Tibial nerve (tissue), 4 donors: ENCODE data around the gene ASB16. TPM values are rescaled to one million over a fixed set of nuclear protein-coding genes. Genes with fewer than 3 reads are reported as not detected.

Source experiments
- DNase-seq, 2 donors: peaks; one replicate each; pipeline ENCODE4 v3.0.0-alpha.2; 2019; ENCODE audit warnings: low spot score in 2 of 2
- H3K27ac ChIP-seq, 4 donors: fragments of 200-600 bp; sonication (generic) in 3 of 4; one replicate each; pipeline ENCODE4 v1.5.1; 2017 to 2019; ENCODE audit warnings: mild to moderate bottlenecking in 1 of 4
- H3K27me3 ChIP-seq, 2 donors: fragments of 200-600 bp; sonication (generic) in 1 of 2; one replicate each; pipeline versions ENCODE4 v1.5.1 to v1.6.0; 2017 to 2019
- H3K36me3 ChIP-seq, 3 donors: fragments of 200-600 bp; sonication (generic); one replicate each; pipeline ENCODE4 v1.5.1; 2018 to 2019
- H3K4me1 ChIP-seq, 4 donors: fragments of 200-600 bp; sonication (generic) in 3 of 4; one replicate each; pipeline ENCODE4 v1.5.1; 2017 to 2019
- H3K4me3 ChIP-seq, 4 donors: fragments of 200-600 bp; sonication (generic) in 3 of 4; one replicate each; pipeline ENCODE4 v1.5.1; 2017 to 2019; ENCODE audit warnings: mild to moderate bottlenecking in 1 of 4, moderate library complexity in 1 of 4
- H3K9me3 ChIP-seq, 4 donors: fragments of 200-600 bp; sonication (generic) in 3 of 4; one replicate each; pipeline ENCODE4 v1.5.1; 2017 to 2019
- EP300 ChIP-seq, 2 donors: sonication (generic); formaldehyde crosslinking; IDR thresholded peaks; one replicate each; pipeline ENCODE4 v1.6.1; 2017; ENCODE audit warnings: antibody characterized with exemption in 2 of 2, mild to moderate bottlenecking in 1 of 2
- POLR2A ChIP-seq, 2 donors: fragments of 450-650 bp; IDR thresholded peaks; one replicate each; pipeline ENCODE4 v1.6.1; 2017; ENCODE audit warnings: antibody characterized with exemption in 2 of 2, mild to moderate bottlenecking in 2 of 2, moderate library complexity in 2 of 2
- WGBS, 2 donors: methylation state at CpG; one replicate each; pipeline ENCODE4 v1.1.5; 2018; 5-methylcytosine and 5-hydroxymethylcytosine counted together
- total RNA-seq, 4 donors: library from RNA; depleted of rRNA; stranded (reverse); fragments of >200 nt; gene quantifications; one replicate each; pipeline ENCODE4 v1.1.0, GENCODE V29; 2016
- TF ChIP-seq, protein P1 (sequence below), 5 experiments: fragments of 200-600 bp in 3 of 5; fragments of 450-650 bp in 2 of 5; sonication (generic) in 3 of 5; IDR thresholded peaks; one replicate each; pipeline ENCODE4 v1.5.1; 2016 to 2019; ENCODE audit warnings: antibody characterized with exemption in 5 of 5, mild to moderate bottlenecking in 3 of 5, moderate library complexity in 2 of 5

Gene ASB16
- total RNA-seq, 4 donors from 2014 or later: 2.7 TPM; not detected in 3

DNA sequence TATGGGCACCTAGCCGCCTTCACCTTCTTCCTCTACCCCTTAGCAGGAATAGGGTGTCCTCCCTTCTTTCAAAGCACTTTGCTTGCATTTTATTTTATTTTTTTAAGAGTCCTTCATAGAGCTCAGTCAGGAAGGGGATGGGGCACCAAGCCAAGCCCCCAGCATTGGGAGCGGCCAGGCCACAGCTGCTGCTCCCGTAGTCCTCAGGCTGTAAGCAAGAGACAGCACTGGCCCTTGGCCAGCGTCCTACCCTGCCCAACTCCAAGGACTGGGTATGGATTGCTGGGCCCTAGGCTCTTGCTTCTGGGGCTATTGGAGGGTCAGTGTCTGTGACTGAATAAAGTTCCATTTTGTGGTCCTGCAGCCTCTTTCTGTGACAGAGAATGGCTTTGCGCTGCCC lies 20.9 kb downstream of the ASB16 start:
- Histone ChIP-seq H3K27ac (peak overlapping the region in 1 of 4 donors; percentile 27), H3K4me3 (no peak overlapping the region), H3K36me3 (peaks cover 7 to 77% (median 22%) of the 10 kb centered on the region in 3 donors), H3K4me1 (peaks cover 0 to 37% (median 4%) of the 10 kb centered on the region in 4 donors), H3K9me3 (no peaks in the 10 kb centered on the region), H3K27me3 (no peaks in the 10 kb centered on the region)
- WGBS, 2 donors: 67 to 69% methylated on average over 5 of the region's 5 CpGs
- no peak for TF ChIP-seq EP300 (IDR thresholded peaks at IDR 0.05)
- TF ChIP-seq, protein P1, sequence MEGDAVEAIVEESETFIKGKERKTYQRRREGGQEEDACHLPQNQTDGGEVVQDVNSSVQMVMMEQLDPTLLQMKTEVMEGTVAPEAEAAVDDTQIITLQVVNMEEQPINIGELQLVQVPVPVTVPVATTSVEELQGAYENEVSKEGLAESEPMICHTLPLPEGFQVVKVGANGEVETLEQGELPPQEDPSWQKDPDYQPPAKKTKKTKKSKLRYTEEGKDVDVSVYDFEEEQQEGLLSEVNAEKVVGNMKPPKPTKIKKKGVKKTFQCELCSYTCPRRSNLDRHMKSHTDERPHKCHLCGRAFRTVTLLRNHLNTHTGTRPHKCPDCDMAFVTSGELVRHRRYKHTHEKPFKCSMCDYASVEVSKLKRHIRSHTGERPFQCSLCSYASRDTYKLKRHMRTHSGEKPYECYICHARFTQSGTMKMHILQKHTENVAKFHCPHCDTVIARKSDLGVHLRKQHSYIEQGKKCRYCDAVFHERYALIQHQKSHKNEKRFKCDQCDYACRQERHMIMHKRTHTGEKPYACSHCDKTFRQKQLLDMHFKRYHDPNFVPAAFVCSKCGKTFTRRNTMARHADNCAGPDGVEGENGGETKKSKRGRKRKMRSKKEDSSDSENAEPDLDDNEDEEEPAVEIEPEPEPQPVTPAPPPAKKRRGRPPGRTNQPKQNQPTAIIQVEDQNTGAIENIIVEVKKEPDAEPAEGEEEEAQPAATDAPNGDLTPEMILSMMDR (IDR thresholded peaks at IDR 0.05): no peak
- no peak for DNase-seq

DNA sequence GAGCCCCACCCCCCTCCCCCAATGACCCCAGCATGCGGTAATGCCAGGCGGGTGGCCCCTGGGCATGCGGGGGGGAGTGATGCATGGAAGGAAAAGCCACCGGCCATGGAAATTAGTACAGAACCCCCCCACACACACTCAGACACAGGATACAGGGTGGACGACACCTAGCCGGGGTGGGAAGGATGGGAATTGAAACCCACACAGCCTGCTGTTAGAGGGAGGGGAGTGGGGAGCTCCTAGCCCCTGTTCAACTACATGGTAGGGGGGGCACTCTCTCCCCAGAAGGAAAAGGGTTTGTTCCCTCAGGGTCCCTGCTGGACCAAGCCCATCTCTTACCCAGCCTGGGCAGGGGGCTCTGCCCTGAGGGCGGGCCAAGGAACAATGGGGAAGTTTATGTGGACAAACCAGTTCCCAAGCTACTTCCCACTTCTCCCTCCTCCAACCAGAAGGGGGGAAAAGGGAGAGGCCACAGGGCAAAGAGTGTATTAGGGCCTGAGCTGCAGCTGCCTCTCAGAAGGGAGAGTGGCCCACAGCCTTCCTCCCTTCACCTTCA lies 21.5 kb downstream of the ASB16 start:
- Histone ChIP-seq H3K27ac (no peak overlapping the region), H3K4me1 (peaks cover 0 to 38% (median 4%) of the 10 kb centered on the region in 4 donors), H3K27me3 (no peaks in the 10 kb centered on the region), H3K9me3 (no peaks in the 10 kb centered on the region), H3K4me3 (no peak overlapping the region), H3K36me3 (peaks cover 7 to 82% (median 22%) of the 10 kb centered on the region in 3 donors)
- TF ChIP-seq POLR2A (IDR thresholded peaks at IDR 0.05): no peak
- TF ChIP-seq EP300 (IDR thresholded peaks at IDR 0.05): no peak
- TF ChIP-seq, protein P1 (IDR thresholded peaks at IDR 0.05): no peak
- no peak for DNase-seq
- 47 to 53% methylated on average over 4 to 7 of the region's 7 CpGs for WGBS, 2 donors

DNA sequence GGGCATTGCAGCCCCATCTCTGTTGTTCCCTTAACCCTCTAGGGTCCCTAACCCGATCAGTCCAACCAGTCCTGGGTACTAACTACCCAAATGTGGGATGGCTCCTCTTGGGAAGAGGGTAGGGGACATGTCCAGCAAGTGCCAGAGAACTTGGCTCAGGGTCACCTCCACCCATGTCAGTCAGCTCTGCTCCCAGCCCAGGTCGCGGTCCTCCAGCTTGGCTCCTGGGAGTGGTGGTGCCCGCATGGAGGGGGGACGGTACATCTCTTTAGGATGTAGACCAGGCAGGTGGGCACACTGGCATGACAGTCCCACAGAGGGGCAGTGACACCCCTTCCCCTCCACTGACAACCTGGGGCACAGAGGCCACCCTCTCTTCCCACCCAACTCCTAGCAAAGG lies 22.2 kb downstream of the ASB16 start:
- 81 to 90% methylated on average over 3 to 5 of the region's 5 CpGs for WGBS, 2 donors
- peaks cover 7 to 88% (median 22%) of the 10 kb centered on the region in 3 donors for H3K36me3 ChIP-seq

DNA sequence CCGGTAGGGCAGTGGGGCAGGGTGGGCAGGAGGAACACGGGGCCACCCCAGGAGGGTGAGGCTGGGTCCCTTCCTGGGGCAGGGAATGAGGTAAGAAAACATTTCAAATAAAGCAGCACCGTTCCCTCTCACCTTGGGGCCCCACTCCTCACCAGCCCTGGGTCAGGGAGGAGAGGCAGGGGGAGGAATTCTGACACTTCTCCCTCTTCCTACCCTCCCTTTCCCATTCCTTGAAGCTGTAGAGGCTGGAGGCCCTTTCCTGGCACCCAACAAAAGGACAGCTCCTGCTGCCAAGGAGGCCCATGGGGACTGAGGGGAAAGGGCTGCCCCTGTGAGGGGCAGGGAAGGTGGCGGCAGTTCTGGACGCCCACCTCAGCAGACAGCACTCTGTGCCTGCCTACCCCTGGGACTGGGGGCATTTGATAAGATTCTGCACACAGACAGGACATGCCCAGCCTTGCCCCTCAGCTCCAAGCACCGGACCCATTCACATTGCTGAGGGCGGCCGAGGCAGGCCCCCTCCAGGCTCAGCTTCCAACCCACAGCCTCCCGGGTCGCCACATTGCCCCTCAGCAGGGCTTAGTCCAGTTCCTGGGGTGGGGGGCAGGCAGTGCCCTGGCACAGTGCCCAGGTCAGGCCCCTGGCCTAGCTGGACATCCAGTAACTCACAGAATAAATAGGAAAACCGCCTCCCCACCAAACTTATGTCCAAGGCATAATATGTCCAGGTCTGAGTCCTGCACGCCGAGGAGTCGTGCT lies 23.0 kb downstream of the ASB16 start:
- H3K36me3 ChIP-seq: peaks cover 7 to 88% (median 22%) of the 10 kb centered on the region in 3 donors
- TF ChIP-seq EP300 (IDR thresholded peaks at IDR 0.05) (no peak), POLR2A (IDR thresholded peaks at IDR 0.05) (no peak)
- TF ChIP-seq, protein P1 (IDR thresholded peaks at IDR 0.05): no peak
- no peaks in the 10 kb centered on the region for H3K27me3 ChIP-seq
- WGBS, 2 donors: 76 to 81% methylated on average over 11 to 14 of the region's 14 CpGs
- H3K4me1 ChIP-seq: peaks cover 0 to 40% (median 8%) of the 10 kb centered on the region in 4 donors
- no peak for DNase-seq
- H3K9me3 ChIP-seq: no peaks in the 10 kb centered on the region
- H3K4me3 ChIP-seq: no peak overlapping the region
- H3K27ac ChIP-seq: no peak overlapping the region

More for the DNA sequence above, 22.2 kb downstream of the ASB16 start:
- no peaks in the 10 kb centered on the region for H3K27me3 ChIP-seq
- peaks cover 0 to 40% (median 6%) of the 10 kb centered on the region in 4 donors for H3K4me1 ChIP-seq
- H3K4me3 ChIP-seq: no peak overlapping the region
- H3K9me3 ChIP-seq: no peaks in the 10 kb centered on the region
- DNase-seq: no peak
- no peak overlapping the region for H3K27ac ChIP-seq
- TF ChIP-seq, protein P1 (IDR thresholded peaks at IDR 0.05): no peak
- TF ChIP-seq POLR2A (IDR thresholded peaks at IDR 0.05) (no peak), EP300 (IDR thresholded peaks at IDR 0.05) (no peak)

DNA sequence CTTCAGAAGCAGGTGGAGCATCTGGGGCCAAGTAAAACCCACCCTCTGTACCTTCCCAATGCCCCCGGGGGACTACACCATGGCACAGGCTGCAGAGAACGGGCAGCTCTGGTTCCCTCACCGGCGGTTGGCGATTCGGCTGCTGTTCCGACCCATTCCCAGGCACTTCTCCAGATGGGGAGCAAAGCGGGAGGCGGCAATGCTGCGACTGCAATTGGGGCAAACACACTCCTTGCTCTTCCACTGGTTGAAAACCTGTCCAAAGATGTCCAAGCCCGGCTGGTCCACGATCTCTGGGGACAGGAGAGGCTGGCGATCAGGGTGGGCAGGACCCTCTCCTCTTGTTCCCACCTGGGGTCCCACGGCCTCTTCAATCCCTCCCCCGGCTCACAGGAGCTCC lies 26.6 kb downstream of the ASB16 start:
- H3K4me1 ChIP-seq: peaks cover 0 to 46% (median 9%) of the 10 kb centered on the region in 4 donors
- no peak overlapping the region for H3K4me3 ChIP-seq
- H3K9me3 ChIP-seq: no peaks in the 10 kb centered on the region
- DNase-seq: no peak
- WGBS, 2 donors: 89 to 91% methylated on average over 15 of the region's 15 CpGs
- TF ChIP-seq, protein P1 (IDR thresholded peaks at IDR 0.05): no peak
- peaks cover 7 to 52% (median 22%) of the 10 kb centered on the region in 3 donors for H3K36me3 ChIP-seq
- H3K27ac ChIP-seq: peak overlapping the region in 3 of 4 donors; percentile 98 to 99 (median 99)
- H3K27me3 ChIP-seq: no peaks in the 10 kb centered on the region
